Stimulated activated CD8-positive, alpha-beta memory T cell treated with anti-CD3 and anti-CD28 coated beads, Interleukin-15, amount 100 ng/mL, for 4 hours (primary cell): Measurements from ENCODE around the gene ATP5F1E.
"Not testable (repeated sequence)": the region's sequence is repeated elsewhere in the genome, so short reads cannot be mapped to it uniquely, and the experiment has no call there.

ENCODE experiments used
- DNase-seq, 2 donors: peaks; one replicate each; pipeline ENCODE4 v3.0.0-alpha.2; 2020; ENCODE audit warnings: low read depth in 2 of 2

Gene ATP5F1E

GRCh38 chr20:59042796-59043631 lies 10.9 kb upstream of the ATP5F1E start:
- peak; percentile 86 to 93 for DNase-seq

- no peak for DNase-seq
These were observed 10.1 kb upstream of the ATP5F1E start, which contains the start of gene PRELID3B for GRCh38 chr20:59042151-59042795. Gene PRELID3B (minus strand): TSS chr20:59042786. CDS start chr20:59042730, 56 bp downstream.

- not testable (repeated sequence) for DNase-seq
These were observed 9.4 kb upstream of the ATP5F1E start for GRCh38 chr20:59041487-59041886.

GRCh38 chr20:59040667-59041066 lies 8.5 kb upstream of the ATP5F1E start:
- no peak for DNase-seq

GRCh38 chr20:59039233-59039632 lies 7.1 kb upstream of the ATP5F1E start:
- no peak for DNase-seq

GRCh38 chr20:59037386-59037785 lies 5.3 kb upstream of the ATP5F1E start:
- no peak for DNase-seq

- DNase-seq = no peak
These were observed 3.2 kb upstream of the ATP5F1E start for GRCh38 chr20:59035381-59035780.

GRCh38 chr20:59033616-59034165 lies 1.6 kb upstream of the ATP5F1E start:
- no peak for DNase-seq

- DNase-seq = no peak
These were observed 958 bp upstream of the ATP5F1E start for GRCh38 chr20:59033093-59033492.

GRCh38 chr20:59032713-59033059 lies 551 bp upstream of the ATP5F1E start:
- DNase-seq = no peak

GRCh38 chr20:59031564-59032022 lies 542 bp downstream of the ATP5F1E start:
- no peak for DNase-seq

- no peak for DNase-seq
These were observed 1.1 kb downstream of the ATP5F1E start for GRCh38 chr20:59030911-59031563.

- no peak for DNase-seq
These were observed 3.3 kb downstream of the ATP5F1E start for GRCh38 chr20:59028812-59029211.

GRCh38 chr20:59027741-59028320 lies 4.3 kb downstream of the ATP5F1E start:
- no peak for DNase-seq

GRCh38 chr20:59026904-59027740 lies 5.0 kb downstream of the ATP5F1E start:
- DNase-seq = no peak

GRCh38 chr20:59025511-59025910 lies 6.6 kb downstream of the ATP5F1E start:
- no peak for DNase-seq

GRCh38 chr20:59025086-59025485 lies 7.0 kb downstream of the ATP5F1E start:
- DNase-seq = no peak

- no peak for DNase-seq
These were observed 8.0 kb downstream of the ATP5F1E start for GRCh38 chr20:59024111-59024530.

GRCh38 chr20:59023616-59024015 lies 8.5 kb downstream of the ATP5F1E start:
- DNase-seq = no peak

- no peak for DNase-seq
These were observed 9.4 kb downstream of the ATP5F1E start for GRCh38 chr20:59022754-59023153.
